A549 (cell line): ENCODE measurements around the gene SPTSSA. TPM values are rescaled to one million over a fixed set of nuclear protein-coding genes. Genes with fewer than 3 reads are reported as not detected.

Experiments
- ATAC-seq, 2 experiments: fragments of 200-7000 bp in 1 of 2; fragments of >200 bp in 1 of 2; cut with Nextera tagmentation in 1 of 2; cut with Tn5 transposase in 1 of 2; 3 replicates each; pipeline versions ENCODE4 v1.8.0 to v1.9.1; 2018 to 2020; ENCODE audit warnings: mild to moderate bottlenecking in 1 of 2, moderate library complexity in 1 of 2
- CTCF ChIA-PET: fragments of 300-600 bp; sonication (Branson Sonifier 250); formaldehyde crosslinking; extraction: SDS; loops from one replicate; lab custom pipeline; 2021; ENCODE audit warnings: antibody characterized with exemption, inconsistent platforms; lab: Yijun Ruan, JAX
- POLR2A ChIA-PET: fragments of 350-600 bp; formaldehyde crosslinking; extraction: SDS; loops from one replicate; lab custom pipeline; 2021; ENCODE audit warnings: antibody characterized with exemption, inconsistent platforms; lab: Yijun Ruan, JAX
- DNase-seq, 2 experiments: peaks; one replicate each; pipeline versions ENCODE4 v3.0.0 to v3.0.0-alpha.2; 2011 to 2016; ENCODE audit warnings: low read depth in 1 of 2, low spot score in 1 of 2
- FAIRE-seq: peaks from 2 replicates; lab custom pipeline; 2011; peaks lifted over from hg19 to GRCh38; lab: Jason Lieb, UNC
- H3K27ac ChIP-seq, 2 experiments: fragments of >200 bp; sonication (Bioruptor Twin); formaldehyde crosslinking; 3 replicates each; pipeline ENCODE4 v1.5.1; 2016 to 2017
- H3K4me1 ChIP-seq: fragments of >200 bp; sonication (Bioruptor Twin); formaldehyde crosslinking; 3 replicates; pipeline ENCODE4 v1.6.1; 2016
- H3K4me2 ChIP-seq: fragments of >200 bp; sonication (Bioruptor Twin); formaldehyde crosslinking; 3 replicates; pipeline ENCODE4 v1.6.1; 2016
- H3K4me3 ChIP-seq: fragments of >200 bp; sonication (Bioruptor Twin); formaldehyde crosslinking; 3 replicates; pipeline ENCODE4 v1.5.1; 2016
- H3K9me3 ChIP-seq: fragments of >200 bp; sonication (Bioruptor Twin); formaldehyde crosslinking; 3 replicates; pipeline ENCODE4 v1.6.1; 2016
- BHLHE40 ChIP-seq: IDR thresholded peaks from 2 replicates; pipeline ENCODE4 v1.6.1; 2012; ENCODE audit warnings: low read depth, low read length, inconsistent platforms
- CEBPB ChIP-seq, 2 experiments: fragments of >200 bp in 1 of 2; sonication (Bioruptor Twin) in 1 of 2; formaldehyde crosslinking in 1 of 2; IDR thresholded peaks; 2 replicates each; pipeline ENCODE4 v1.6.1; 2012 to 2016
- CHD2 ChIP-seq: fragments of 150-350 bp; IDR thresholded peaks from 2 replicates; pipeline ENCODE4 v1.6.1; 2014; ENCODE audit warnings: low read length; ENCODE audit not compliant: partially characterized antibody
- ESRRA ChIP-seq: fragments of 150-350 bp; IDR thresholded peaks from 2 replicates; pipeline ENCODE4 v1.6.1; 2014; ENCODE audit warnings: mild to moderate bottlenecking, low read length, borderline replicate concordance
- FOSL2 ChIP-seq, 2 experiments: fragments of 450-650 bp in 1 of 2; fragments of >200 bp in 1 of 2; sonication (Bioruptor Twin) in 1 of 2; formaldehyde crosslinking; IDR thresholded peaks; 2 replicates each; pipeline versions ENCODE4 v1.5.0 to v1.6.1; 2016 to 2020; ENCODE audit warnings: mild to moderate bottlenecking in 1 of 2, moderate library complexity in 1 of 2
- FOXS1 ChIP-seq: fragments of 250-450 bp; sonication (Bioruptor Pico); IDR thresholded peaks from 2 replicates; pipeline ENCODE4 v1.5.0; 2020; ENCODE audit warnings: mild to moderate bottlenecking, moderate library complexity
- HDAC2 ChIP-seq: fragments of 200-600 bp; sonication (generic); IDR thresholded peaks from 2 replicates; pipeline ENCODE4 v1.6.1; 2016
- HEYL ChIP-seq: fragments of 250-450 bp; sonication (Bioruptor Pico); IDR thresholded peaks from 2 replicates; pipeline ENCODE4 v1.8.0; 2021; ENCODE audit warnings: mild to moderate bottlenecking, moderate library complexity
- HOXB5 ChIP-seq: fragments of 250-450 bp; sonication (Bioruptor Pico); IDR thresholded peaks from 2 replicates; pipeline ENCODE4 v1.5.0; 2020; ENCODE audit warnings: mild to moderate bottlenecking, moderate library complexity
- KDM1A ChIP-seq: fragments of 200-600 bp; sonication (generic); IDR thresholded peaks from 2 replicates; pipeline ENCODE4 v1.6.1; 2016; ENCODE audit warnings: low read depth, mild to moderate bottlenecking
- NFE2L2 ChIP-seq: fragments of 150-350 bp; conservative IDR thresholded peaks from 2 replicates; pipeline ENCODE4 v1.6.1; 2014; ENCODE audit warnings: low read length
- NR3C1 ChIP-seq: fragments of >200 bp; sonication (Bioruptor Twin); formaldehyde crosslinking; IDR thresholded peaks from 3 replicates; pipeline ENCODE4 v1.6.1; 2017
- RFX5 ChIP-seq: fragments of 450-650 bp; IDR thresholded peaks from 2 replicates; pipeline ENCODE4 v1.7.1; 2014; ENCODE audit warnings: antibody characterized with exemption, mild to moderate bottlenecking, moderate library complexity
- WGBS: methylation state at CpG from one replicate; pipeline ENCODE4 v1.1.6; 2017; ENCODE audit errors: missing lambda C conversion rate; 5-methylcytosine and 5-hydroxymethylcytosine counted together
- polyA plus RNA-seq, 4 experiments: library from polyadenylated mRNA; depleted of rRNA in 3 of 4; stranded (reverse); fragments of >200 nt; fragmentation: RNase III in 1 of 4; extraction: RNeasy Plus Mini Kit Qiagen cat#74134 plus additional on column Dnase treatment in 1 of 4; gene quantifications; 2 replicates in 3 of 4; 3 replicates in 1 of 4; pipeline ENCODE4 v1.2.3, GENCODE V29; 2011 to 2017
- TF ChIP-seq, protein P1 (sequence below): fragments of 450-650 bp; IDR thresholded peaks from 2 replicates; pipeline ENCODE4 v1.6.1; 2014; ENCODE audit warnings: antibody characterized with exemption
- TF ChIP-seq, protein P2 (sequence below): IDR thresholded peaks from 2 replicates; pipeline ENCODE4 v1.6.1; 2012; ENCODE audit warnings: low read depth, borderline replicate concordance
- TF ChIP-seq, protein P3 (sequence below): fragments of >200 bp; sonication (Bioruptor Twin); formaldehyde crosslinking; IDR thresholded peaks from 3 replicates; pipeline ENCODE4 v1.6.1; 2016
- TF ChIP-seq, protein P4 (sequence below): IDR thresholded peaks from 2 replicates; pipeline ENCODE4 v1.6.1; 2012
- TF ChIP-seq, protein P5 (sequence below): fragments of 250-450 bp; sonication (Bioruptor Pico); IDR thresholded peaks from 2 replicates; pipeline ENCODE4 v1.5.0; 2021; ENCODE audit warnings: mild to moderate bottlenecking, moderate library complexity, borderline replicate concordance
- TF ChIP-seq, protein P6 (sequence below): fragments of 250-450 bp; sonication (Bioruptor Pico); IDR thresholded peaks from 2 replicates; pipeline ENCODE4 v1.5.0; 2020; ENCODE audit warnings: low read depth, mild to moderate bottlenecking, moderate library complexity
- TF ChIP-seq, protein P7 (sequence below): fragments of >200 bp; sonication (Bioruptor Twin); formaldehyde crosslinking; IDR thresholded peaks from 3 replicates; pipeline ENCODE4 v1.5.1; 2016

The SPTSSA gene
- polyA plus RNA-seq, 2 of the 4 experiments (the other 2 are of a cell fraction), result 68.0 to 105 TPM

DNA sequence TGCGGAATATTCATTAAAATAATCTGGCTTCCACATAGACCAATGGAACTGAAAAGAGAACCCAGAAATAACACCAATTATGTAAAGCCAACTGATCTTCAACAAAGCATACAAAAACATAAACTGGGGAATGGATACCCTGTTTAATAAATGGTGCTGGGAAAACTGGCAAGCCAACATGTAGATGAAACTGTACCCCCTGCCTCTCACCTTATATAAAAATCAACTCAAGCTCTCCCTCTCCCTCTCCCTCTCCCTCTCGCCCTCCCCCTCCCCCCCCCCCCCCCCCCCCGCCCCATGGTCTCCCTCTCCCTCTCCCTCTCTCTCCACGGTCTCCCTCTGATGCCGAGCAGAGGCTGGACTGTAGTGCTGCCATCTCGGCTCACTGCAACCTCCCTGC is 13.1 kb upstream of the SPTSSA start:
- ChIA-PET CTCF (interaction anchor here (0.6 kb wide), 1 partner anchor 171 kb away, joined by 4 read pairs; no protein-coding TSS in a partner anchor), POLR2A (no interaction called here)
- H3K4me3 ChIP-seq, result no peak overlapping the region
- H3K4me1 ChIP-seq, result no peaks in the 10 kb centered on the region
- ATAC-seq (no peak), DNase-seq (no peak), FAIRE-seq (no peak)
- no peak overlapping the region for H3K4me2 ChIP-seq
- H3K9me3 ChIP-seq, result no peaks in the 10 kb centered on the region
- H3K27ac ChIP-seq, result no peak overlapping the region
- TF ChIP-seq, protein P1, sequence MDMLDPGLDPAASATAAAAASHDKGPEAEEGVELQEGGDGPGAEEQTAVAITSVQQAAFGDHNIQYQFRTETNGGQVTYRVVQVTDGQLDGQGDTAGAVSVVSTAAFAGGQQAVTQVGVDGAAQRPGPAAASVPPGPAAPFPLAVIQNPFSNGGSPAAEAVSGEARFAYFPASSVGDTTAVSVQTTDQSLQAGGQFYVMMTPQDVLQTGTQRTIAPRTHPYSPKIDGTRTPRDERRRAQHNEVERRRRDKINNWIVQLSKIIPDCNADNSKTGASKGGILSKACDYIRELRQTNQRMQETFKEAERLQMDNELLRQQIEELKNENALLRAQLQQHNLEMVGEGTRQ, result no peak
- TF ChIP-seq, protein P2, sequence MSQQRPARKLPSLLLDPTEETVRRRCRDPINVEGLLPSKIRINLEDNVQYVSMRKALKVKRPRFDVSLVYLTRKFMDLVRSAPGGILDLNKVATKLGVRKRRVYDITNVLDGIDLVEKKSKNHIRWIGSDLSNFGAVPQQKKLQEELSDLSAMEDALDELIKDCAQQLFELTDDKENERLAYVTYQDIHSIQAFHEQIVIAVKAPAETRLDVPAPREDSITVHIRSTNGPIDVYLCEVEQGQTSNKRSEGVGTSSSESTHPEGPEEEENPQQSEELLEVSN, result no peak
- TF ChIP-seq BHLHE40, result no peak
- TF ChIP-seq CEBPB (IDR thresholded peaks at IDR 0.05), result no peak
- TF ChIP-seq, protein P3, sequence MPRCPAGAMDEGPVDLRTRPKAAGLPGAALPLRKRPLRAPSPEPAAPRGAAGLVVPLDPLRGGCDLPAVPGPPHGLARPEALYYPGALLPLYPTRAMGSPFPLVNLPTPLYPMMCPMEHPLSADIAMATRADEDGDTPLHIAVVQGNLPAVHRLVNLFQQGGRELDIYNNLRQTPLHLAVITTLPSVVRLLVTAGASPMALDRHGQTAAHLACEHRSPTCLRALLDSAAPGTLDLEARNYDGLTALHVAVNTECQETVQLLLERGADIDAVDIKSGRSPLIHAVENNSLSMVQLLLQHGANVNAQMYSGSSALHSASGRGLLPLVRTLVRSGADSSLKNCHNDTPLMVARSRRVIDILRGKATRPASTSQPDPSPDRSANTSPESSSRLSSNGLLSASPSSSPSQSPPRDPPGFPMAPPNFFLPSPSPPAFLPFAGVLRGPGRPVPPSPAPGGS, result no peak
- TF ChIP-seq, protein P4, sequence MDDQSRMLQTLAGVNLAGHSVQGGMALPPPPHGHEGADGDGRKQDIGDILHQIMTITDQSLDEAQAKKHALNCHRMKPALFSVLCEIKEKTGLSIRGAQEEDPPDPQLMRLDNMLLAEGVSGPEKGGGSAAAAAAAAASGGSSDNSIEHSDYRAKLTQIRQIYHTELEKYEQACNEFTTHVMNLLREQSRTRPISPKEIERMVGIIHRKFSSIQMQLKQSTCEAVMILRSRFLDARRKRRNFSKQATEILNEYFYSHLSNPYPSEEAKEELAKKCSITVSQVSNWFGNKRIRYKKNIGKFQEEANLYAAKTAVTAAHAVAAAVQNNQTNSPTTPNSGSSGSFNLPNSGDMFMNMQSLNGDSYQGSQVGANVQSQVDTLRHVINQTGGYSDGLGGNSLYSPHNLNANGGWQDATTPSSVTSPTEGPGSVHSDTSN, result no peak
- no peak for TF ChIP-seq NFE2L2
- no peak for TF ChIP-seq KDM1A
- TF ChIP-seq, protein P5, sequence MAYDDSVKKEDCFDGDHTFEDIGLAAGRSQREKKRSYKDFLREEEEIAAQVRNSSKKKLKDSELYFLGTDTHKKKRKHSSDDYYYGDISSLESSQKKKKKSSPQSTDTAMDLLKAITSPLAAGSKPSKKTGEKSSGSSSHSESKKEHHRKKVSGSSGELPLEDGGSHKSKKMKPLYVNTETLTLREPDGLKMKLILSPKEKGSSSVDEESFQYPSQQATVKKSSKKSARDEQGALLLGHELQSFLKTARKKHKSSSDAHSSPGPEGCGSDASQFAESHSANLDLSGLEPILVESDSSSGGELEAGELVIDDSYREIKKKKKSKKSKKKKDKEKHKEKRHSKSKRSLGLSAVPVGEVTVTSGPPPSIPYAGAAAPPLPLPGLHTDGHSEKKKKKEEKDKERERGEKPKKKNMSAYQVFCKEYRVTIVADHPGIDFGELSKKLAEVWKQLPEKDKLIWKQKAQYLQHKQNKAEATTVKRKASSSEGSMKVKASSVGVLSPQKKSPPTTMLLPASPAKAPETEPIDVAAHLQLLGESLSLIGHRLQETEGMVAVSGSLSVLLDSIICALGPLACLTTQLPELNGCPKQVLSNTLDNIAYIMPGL (CRISPR knock-in tag), result no peak
- TF ChIP-seq HDAC2, result no peak
- TF ChIP-seq FOXS1, result no peak
- TF ChIP-seq, protein P6, sequence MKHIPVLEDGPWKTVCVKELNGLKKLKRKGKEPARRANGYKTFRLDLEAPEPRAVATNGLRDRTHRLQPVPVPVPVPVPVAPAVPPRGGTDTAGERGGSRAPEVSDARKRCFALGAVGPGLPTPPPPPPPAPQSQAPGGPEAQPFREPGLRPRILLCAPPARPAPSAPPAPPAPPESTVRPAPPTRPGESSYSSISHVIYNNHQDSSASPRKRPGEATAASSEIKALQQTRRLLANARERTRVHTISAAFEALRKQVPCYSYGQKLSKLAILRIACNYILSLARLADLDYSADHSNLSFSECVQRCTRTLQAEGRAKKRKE, result no peak
- no peak for TF ChIP-seq ESRRA
- TF ChIP-seq HOXB5 (CRISPR knock-in tag), result no peak
- TF ChIP-seq FOSL2 (IDR thresholded peaks at IDR 0.05), result no peak
- no peak for TF ChIP-seq FOSL2 (CRISPR knock-in tag; IDR thresholded peaks at IDR 0.05)
- TF ChIP-seq HEYL, result no peak
- no peak for TF ChIP-seq NR3C1
- no peak for TF ChIP-seq RFX5
- TF ChIP-seq, protein P7, sequence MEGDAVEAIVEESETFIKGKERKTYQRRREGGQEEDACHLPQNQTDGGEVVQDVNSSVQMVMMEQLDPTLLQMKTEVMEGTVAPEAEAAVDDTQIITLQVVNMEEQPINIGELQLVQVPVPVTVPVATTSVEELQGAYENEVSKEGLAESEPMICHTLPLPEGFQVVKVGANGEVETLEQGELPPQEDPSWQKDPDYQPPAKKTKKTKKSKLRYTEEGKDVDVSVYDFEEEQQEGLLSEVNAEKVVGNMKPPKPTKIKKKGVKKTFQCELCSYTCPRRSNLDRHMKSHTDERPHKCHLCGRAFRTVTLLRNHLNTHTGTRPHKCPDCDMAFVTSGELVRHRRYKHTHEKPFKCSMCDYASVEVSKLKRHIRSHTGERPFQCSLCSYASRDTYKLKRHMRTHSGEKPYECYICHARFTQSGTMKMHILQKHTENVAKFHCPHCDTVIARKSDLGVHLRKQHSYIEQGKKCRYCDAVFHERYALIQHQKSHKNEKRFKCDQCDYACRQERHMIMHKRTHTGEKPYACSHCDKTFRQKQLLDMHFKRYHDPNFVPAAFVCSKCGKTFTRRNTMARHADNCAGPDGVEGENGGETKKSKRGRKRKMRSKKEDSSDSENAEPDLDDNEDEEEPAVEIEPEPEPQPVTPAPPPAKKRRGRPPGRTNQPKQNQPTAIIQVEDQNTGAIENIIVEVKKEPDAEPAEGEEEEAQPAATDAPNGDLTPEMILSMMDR, result no peak
- TF ChIP-seq CHD2, result no peak
- whole genome bisulfite sequencing, result 85% methylated on average over 4 of the region's 6 CpGs
